ENCODE results near the gene MVD.

The MVD gene

GRCh38 chr16:88701581-88702370 is 38.9 kb upstream of the MVD start:
- no peak for TF ChIP-seq CTCF (IDR thresholded peaks at IDR 0.05; ENCODE audit: insufficient read depth, low read length, missing control alignments)
- CTCF ChIA-PET: interaction anchor here (0.8 to 2.1 kb wide), 2 partner anchors 35 to 107 kb away, joined by 3 to 8 read pairs; no protein-coding TSS in a partner anchor
- H3K4me3 ChIP-seq (ENCODE audit: low read depth, low read length): no peak overlapping the region
- POLR2A ChIA-PET: interaction anchor here (0.5 kb wide), 1 partner anchor 35 kb away, joined by 3 read pairs; no protein-coding TSS in a partner anchor
- DNase-seq (ENCODE audit: low read depth, low spot score): no peak

GRCh38 chr16:88700636-88701482 is 38.0 kb upstream of the MVD start:
- no peak for TF ChIP-seq CTCF (IDR thresholded peaks at IDR 0.05; ENCODE audit: insufficient read depth, low read length, missing control alignments)
- POLR2A ChIA-PET: no interaction called here
- no peak overlapping the region for H3K4me3 ChIP-seq (ENCODE audit: low read depth, low read length)
- CTCF ChIA-PET: interaction anchor here (0.8 to 2.1 kb wide), 3 partner anchors 14 to 108 kb away, joined by 3 to 8 read pairs (median 3); no protein-coding TSS in a partner anchor
- DNase-seq (ENCODE audit: low read depth, low spot score): peak; percentile 29

GRCh38 chr16:88700322-88700635 is 37.4 kb upstream of the MVD start:
- CTCF ChIA-PET: interaction anchor here (0.9 to 2.1 kb wide), 2 partner anchors 13 to 37 kb away, joined by 3 to 8 read pairs; no protein-coding TSS in a partner anchor
- DNase-seq (ENCODE audit: low read depth, low spot score): no peak
- no peak for TF ChIP-seq CTCF (IDR thresholded peaks at IDR 0.05; ENCODE audit: insufficient read depth, low read length, missing control alignments)
- POLR2A ChIA-PET: no interaction called here
- H3K4me3 ChIP-seq (ENCODE audit: low read depth, low read length): no peak overlapping the region

- ChIA-PET CTCF (interaction anchor here (1.3 to 1.7 kb wide), 2 partner anchors 11 to 19 kb away, joined by 4 to 5 read pairs; no protein-coding TSS in a partner anchor), POLR2A (no interaction called here)
- no peak for TF ChIP-seq CTCF (IDR thresholded peaks at IDR 0.05; ENCODE audit: insufficient read depth, low read length, missing control alignments)
- no peak overlapping the region for H3K4me3 ChIP-seq (ENCODE audit: low read depth, low read length)
- DNase-seq (ENCODE audit: low read depth, low spot score): no peak
These were observed 36.3 kb upstream of the MVD start for GRCh38 chr16:88699180-88699579.

GRCh38 chr16:88698646-88699045 is 35.8 kb upstream of the MVD start:
- ChIA-PET POLR2A (no interaction called here), CTCF (interaction anchor here (1.7 to 3.2 kb wide), 2 partner anchors 11 to 13 kb away, joined by 5 to 11 read pairs; partner anchors contain the start of gene SNAI3)
- no peak overlapping the region for H3K4me3 ChIP-seq (ENCODE audit: low read depth, low read length)
- TF ChIP-seq CTCF (IDR thresholded peaks at IDR 0.05; ENCODE audit: insufficient read depth, low read length, missing control alignments): no peak
- no peak for DNase-seq (ENCODE audit: low read depth, low spot score)
